K562 (cell line): ENCODE measurements around the gene KPTN. TPM values are rescaled to one million over a fixed set of nuclear protein-coding genes. Genes with fewer than 3 reads are reported as not detected.

Source experiments
- ATAC-seq: fragments of 200-7000 bp; cut with Tn5 transposase; 3 replicates; pipeline ENCODE4 v1.9.1; 2020; ENCODE audit warnings: moderate library complexity
- BruUV-seq: library from RNA; stranded (reverse); fragments of 400-500 nt; replicated peaks from 2 replicates; lab custom pipeline; 2021; lab: Mats Ljungman, UMichigan
- CTCF ChIA-PET: fragments of 300-600 bp; formaldehyde crosslinking; extraction: SDS; loops from one replicate; lab custom pipeline; 2021; ENCODE audit warnings: low intra/inter-chr PET ratio; lab: Yijun Ruan, JAX
- POLR2A ChIA-PET: fragments of 300-600, 350-650 bp; sonication (Branson Sonifier 250); formaldehyde crosslinking; extraction: SDS; loops from one replicate; lab custom pipeline; 2021; ENCODE audit warnings: antibody characterized with exemption, inconsistent platforms; lab: Yijun Ruan, JAX
- DNase-seq, 4 experiments: peaks; one replicate each; pipeline versions ENCODE4 v3.0.0 to v3.0.0-alpha.2; 2011 to 2018; ENCODE audit warnings: low spot score in 3 of 4, mixed read lengths in 3 of 4; ENCODE audit errors: extremely low read depth in 1 of 4
- FAIRE-seq: peaks from 2 replicates; lab custom pipeline; 2011; peaks lifted over from hg19 to GRCh38; lab: Jason Lieb, UNC
- H2AFZ ChIP-seq: 2 replicates; pipeline ENCODE4 v1.6.0; 2011; ENCODE audit warnings: low read depth, low read length, control low read depth, inconsistent platforms
- H3K27ac ChIP-seq: fragments of 200-600 bp; 3 replicates; pipeline ENCODE4 v1.8.0; 2011; ENCODE audit warnings: low read depth, mild to moderate bottlenecking, control low read depth, inconsistent platforms, low read length, moderate library complexity, mixed read lengths; ENCODE audit errors: extremely low read depth
- H3K27me3 ChIP-seq, 2 experiments: fragments of 300-600 bp in 1 of 2; 2 replicates in 1 of 2; 3 replicates in 1 of 2; pipeline versions ENCODE4 v1.6.0 to v1.8.0; 2011; ENCODE audit warnings: inconsistent platforms in 2 of 2, low read length in 2 of 2, mild to moderate bottlenecking in 1 of 2, mixed read lengths in 1 of 2, moderate library complexity in 1 of 2; ENCODE audit not compliant: control insufficient read depth in 2 of 2, insufficient read depth in 2 of 2
- H3K36me3 ChIP-seq: fragments of 300-600 bp; 3 replicates; pipeline ENCODE4 v1.8.0; 2011; ENCODE audit warnings: mild to moderate bottlenecking, low read length, inconsistent platforms; ENCODE audit not compliant: control insufficient read depth, insufficient read depth
- H3K4me1 ChIP-seq, 2 experiments: fragments of 200-600 bp in 1 of 2; replicated peaks in 1 of 2; 2 replicates in 1 of 2; 3 replicates in 1 of 2; pipeline versions ENCODE4 v1.5.1 to v1.8.0; 2011; ENCODE audit warnings: inconsistent platforms in 2 of 2, low read length in 2 of 2, mild to moderate bottlenecking in 1 of 2, mixed read lengths in 1 of 2, moderate library complexity in 1 of 2; ENCODE audit not compliant: control insufficient read depth in 2 of 2, insufficient read depth in 2 of 2
- H3K4me2 ChIP-seq: 2 replicates; pipeline ENCODE4 v1.6.1; 2011; ENCODE audit warnings: low read length, control low read depth, inconsistent platforms, mixed read lengths; ENCODE audit not compliant: insufficient read depth
- H3K4me3 ChIP-seq: fragments of 200-600 bp; sonication (generic), shearing (Covaris generic); 2 replicates; pipeline ENCODE4 v1.5.1; 2016; ENCODE audit warnings: control low read depth, inconsistent platforms
- H3K79me2 ChIP-seq: fragments of 200-600 bp; 3 replicates; pipeline ENCODE4 v1.8.0; 2011; ENCODE audit warnings: low read length, inconsistent platforms; ENCODE audit not compliant: control insufficient read depth, insufficient read depth
- H3K9ac ChIP-seq, 2 experiments: 2 replicates each; pipeline versions ENCODE4 v1.6.0 to v1.6.1; 2011; ENCODE audit warnings: low read depth in 2 of 2, low read length in 2 of 2, control low read depth in 1 of 2, inconsistent platforms in 1 of 2, mild to moderate bottlenecking in 1 of 2, mixed read lengths in 1 of 2; ENCODE audit not compliant: insufficient read depth in 1 of 2
- H3K9me1 ChIP-seq: one replicate; pipeline ENCODE4 v1.6.0; 2011; ENCODE audit warnings: inconsistent platforms, mild to moderate bottlenecking, low read length, moderate library complexity; ENCODE audit not compliant: control insufficient read depth, insufficient read depth
- H3K9me3 ChIP-seq: replicated peaks from 2 replicates; pipeline ENCODE4 v1.5.1; 2011; ENCODE audit warnings: low read depth, low read length, inconsistent platforms; ENCODE audit not compliant: control insufficient read depth, insufficient read depth
- H4K20me1 ChIP-seq: replicated peaks from 2 replicates; pipeline ENCODE4 v1.6.1; 2011; ENCODE audit warnings: low read length, inconsistent platforms, mixed read lengths; ENCODE audit not compliant: control insufficient read depth, insufficient read depth
- BRD4 ChIP-seq: fragments of 200-600 bp; sonication (generic); IDR thresholded peaks from 2 replicates; pipeline ENCODE4 v1.6.1; 2017; ENCODE audit warnings: inconsistent platforms
- BRF1 ChIP-seq: IDR thresholded peaks from 3 replicates; pipeline ENCODE4 v1.6.1; 2011; ENCODE audit warnings: borderline replicate concordance, mild to moderate bottlenecking; ENCODE audit not compliant: insufficient read length; ENCODE audit errors: extremely low read depth
- EHMT2 ChIP-seq: fragments of 450-650 bp; IDR thresholded peaks from 2 replicates; pipeline ENCODE4 v1.6.1; 2018; ENCODE audit warnings: antibody characterized with exemption
- LEF1 ChIP-seq: fragments of 450-650 bp; IDR thresholded peaks from 2 replicates; pipeline ENCODE4 v1.6.1; 2016; ENCODE audit warnings: mild to moderate bottlenecking
- NFYB ChIP-seq: IDR thresholded peaks from 2 replicates; pipeline ENCODE4 v1.6.1; 2011; ENCODE audit warnings: mild to moderate bottlenecking, moderate library complexity; ENCODE audit not compliant: insufficient read length; ENCODE audit errors: extremely low read depth
- POLR2G ChIP-seq: fragments of 200-400 bp; formaldehyde crosslinking; IDR thresholded peaks from 2 replicates; pipeline ENCODE4 v1.6.1; 2017; ENCODE audit warnings: low read depth, mild to moderate bottlenecking, antibody characterized with exemption, low read length, moderate library complexity
- SFPQ ChIP-seq: fragments of 200-400 bp; formaldehyde crosslinking; IDR thresholded peaks from 2 replicates; pipeline ENCODE4 v1.6.1; 2017; ENCODE audit warnings: mild to moderate bottlenecking, low read depth, low read length, moderate library complexity
- STAT5B ChIP-seq: fragments of 250-450 bp; sonication (Bioruptor Pico); IDR thresholded peaks from 2 replicates; pipeline ENCODE4 v1.8.0; 2021; ENCODE audit warnings: mild to moderate bottlenecking, inconsistent platforms
- TCF7 ChIP-seq: sonication (generic); IDR thresholded peaks from 2 replicates; pipeline ENCODE4 v1.6.1; 2016; ENCODE audit warnings: antibody characterized with exemption, borderline replicate concordance
- U2AF2 ChIP-seq: fragments of 200-400 bp; formaldehyde crosslinking; optimal IDR thresholded peaks from 2 replicates; pipeline ENCODE3; 2017; ENCODE audit warnings: low read depth, mild to moderate bottlenecking, low read length
- ZBTB7A ChIP-seq: IDR thresholded peaks from 2 replicates; pipeline ENCODE4 v1.6.1; 2011; ENCODE audit warnings: low read depth, mild to moderate bottlenecking, low read length, moderate library complexity, borderline replicate concordance; ENCODE audit not compliant: control insufficient read depth
- ZC3H8 ChIP-seq: fragments of 450-650 bp; IDR thresholded peaks from 2 replicates; pipeline ENCODE4 v1.6.1; 2017
- ZKSCAN8 ChIP-seq: fragments of 200-800 bp; sonication (Bioruptor generic); IDR thresholded peaks from 2 replicates; pipeline ENCODE4 v1.6.1; 2016; ENCODE audit warnings: missing genetic modification characterization, missing compliant biosample characterization
- ZNF143 ChIP-seq: sonication (generic); formaldehyde crosslinking; IDR thresholded peaks from 2 replicates; pipeline ENCODE4 v1.9.0; 2022; ENCODE audit warnings: mild to moderate bottlenecking, missing genetic modification reagents
- ZNF24 ChIP-seq: fragments of 450-650 bp; IDR thresholded peaks from 2 replicates; pipeline ENCODE4 v1.6.1; 2016
- ZNF655 ChIP-seq: fragments of 250-450 bp; sonication (Bioruptor Pico); IDR thresholded peaks from 2 replicates; pipeline ENCODE4 v1.5.0; 2021
- ZNF780A ChIP-seq: fragments of 250-450 bp; sonication (Bioruptor Pico); IDR thresholded peaks from 2 replicates; pipeline ENCODE4 v1.5.0; 2021; ENCODE audit warnings: mild to moderate bottlenecking
- WGBS: fragments of 100-300 bp; shearing (Covaris generic); methylation state at CpG from one replicate; pipeline ENCODE4 v1.1.6; 2016; ENCODE audit warnings: low coverage, mixed read lengths; ENCODE audit not compliant: insufficient coverage; ENCODE audit errors: missing lambda C conversion rate; 5-methylcytosine and 5-hydroxymethylcytosine counted together
- in situ Hi-C: fragments of 300-500 bp; cut with MboI; formaldehyde crosslinking; loops from 4 replicates; pipeline ENCODE4 v1.15.0; 2018; ENCODE audit warnings: inconsistent platforms, mixed read lengths
- intact Hi-C: fragments of 100-400 bp; cut with micrococcal nuclease; formaldehyde crosslinking; loops from 2 replicates; pipeline ENCODE4 v1.14.2; 2022
- polyA plus RNA-seq, 8 experiments: library from polyadenylated mRNA; depleted of rRNA in 4 of 8; stranded (reverse) in 5 of 8; unstranded in 3 of 8; fragments of >200 nt; fragmentation: Nextera tagmentation in 2 of 8; fragmentation: Illumina TruSeq in 1 of 8; extraction: Ambion mirVana in 2 of 8; extraction: Trizol in 1 of 8; gene quantifications; 2 replicates each; pipeline versions ENCODE4 v1.2.1 to v1.2.3, GENCODE V29; 2011 to 2014; ENCODE audit warnings: inconsistent platforms in 1 of 8, missing spikeins in 1 of 8
- total RNA-seq, 7 experiments: library from RNA; depleted of rRNA in 6 of 7; stranded (reverse); fragments of >200 nt in 6 of 7; fragmentation: Illumina TruSeq in 2 of 7; extraction: Trizol in 2 of 7; gene quantifications; 2 replicates each; pipeline versions ENCODE4 v1.2.1 to v1.2.3, GENCODE V29; 2011 to 2021; ENCODE audit warnings: low replicate concordance in 1 of 7
- TF ChIP-seq, protein P1 (sequence below): sonication (generic); formaldehyde crosslinking; IDR thresholded peaks from 2 replicates; pipeline ENCODE4 v1.9.0; 2022; ENCODE audit warnings: mild to moderate bottlenecking, missing genetic modification reagents
- TF ChIP-seq, protein P2 (sequence below): sonication (generic); formaldehyde crosslinking; IDR thresholded peaks from 2 replicates; pipeline ENCODE4 v1.8.0; 2022; ENCODE audit warnings: mild to moderate bottlenecking, missing genetic modification reagents

The KPTN gene
- total and polyA plus RNA-seq, 9 of the 15 experiments (the other 6 are each of a cell fraction or from before 2014, with no cell fraction given) = 0.56 to 18.2 (median 8.5) TPM

GRCh38 chr19:47470447-47471195 is 13.4 kb downstream of the KPTN start:
- BruUV-seq = no TSS peak
- H3K79me2 ChIP-seq = no peaks in the 10 kb centered on the region
- ChIA-PET CTCF (no interaction called here), POLR2A (no interaction called here)
- H3K27ac ChIP-seq = no peak overlapping the region
- no peaks in the 10 kb centered on the region for H3K9me1 ChIP-seq
- in situ Hi-C loops (no loop called here), intact Hi-C loops (no loop called here)
- H3K36me3 ChIP-seq = no peaks in the 10 kb centered on the region
- ATAC-seq = no peak
- peaks cover 13% of the 10 kb centered on the region; the same call in 1 of the 2 replicates for H4K20me1 ChIP-seq
- WGBS = 5% methylated on average over 10 of the region's 13 CpGs
- H3K27me3 ChIP-seq = peaks cover 13 to 41% of the 10 kb centered on the region in 2 experiments
- no peak overlapping the region for H2AFZ ChIP-seq
- H3K4me1 ChIP-seq = peaks cover 6 to 50% of the 10 kb centered on the region in 2 experiments
- H3K9me3 ChIP-seq = no peaks in the 10 kb centered on the region
- FAIRE-seq = no peak
- DNase-seq = no peak
- no peak overlapping the region for H3K4me2 ChIP-seq
- no peak overlapping the region; a peak in 1 of 4 replicates for H3K9ac ChIP-seq
- no peak overlapping the region for H3K4me3 ChIP-seq
- TF ChIP-seq U2AF2 (no peak), ZNF143 (CRISPR knock-in tag) (no peak), ZC3H8 (no peak), ZNF655 (CRISPR knock-in tag) (no peak), TCF7 (no peak), SFPQ (no peak), POLR2G (no peak), ZBTB7A (no peak), STAT5B (CRISPR knock-in tag) (no peak), BRD4 (no peak), LEF1 (no peak), ZNF24 (peak; percentile 49; the same call in 1 of the 2 replicates), NFYB (no peak), ZNF780A (CRISPR knock-in tag) (no peak), EHMT2 (peak; percentile 18; the same call in 1 of the 2 replicates), BRF1 (no peak), ZKSCAN8 (CRISPR knock-in tag) (no peak)
- TF ChIP-seq, protein P1, sequence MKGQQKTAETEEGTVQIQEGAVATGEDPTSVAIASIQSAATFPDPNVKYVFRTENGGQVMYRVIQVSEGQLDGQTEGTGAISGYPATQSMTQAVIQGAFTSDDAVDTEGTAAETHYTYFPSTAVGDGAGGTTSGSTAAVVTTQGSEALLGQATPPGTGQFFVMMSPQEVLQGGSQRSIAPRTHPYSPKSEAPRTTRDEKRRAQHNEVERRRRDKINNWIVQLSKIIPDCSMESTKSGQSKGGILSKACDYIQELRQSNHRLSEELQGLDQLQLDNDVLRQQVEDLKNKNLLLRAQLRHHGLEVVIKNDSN = 0 out of 2 replicates have a peak, but pooled peaks have one; percentile 11
- TF ChIP-seq, protein P2, sequence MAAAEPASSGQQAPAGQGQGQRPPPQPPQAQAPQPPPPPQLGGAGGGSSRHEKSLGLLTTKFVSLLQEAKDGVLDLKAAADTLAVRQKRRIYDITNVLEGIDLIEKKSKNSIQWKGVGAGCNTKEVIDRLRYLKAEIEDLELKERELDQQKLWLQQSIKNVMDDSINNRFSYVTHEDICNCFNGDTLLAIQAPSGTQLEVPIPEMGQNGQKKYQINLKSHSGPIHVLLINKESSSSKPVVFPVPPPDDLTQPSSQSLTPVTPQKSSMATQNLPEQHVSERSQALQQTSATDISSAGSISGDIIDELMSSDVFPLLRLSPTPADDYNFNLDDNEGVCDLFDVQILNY (CRISPR knock-in tag) = no peak
